Left lobe of liver (tissue), 2 donors: ENCODE data around the gene KCNN3. TPM values are rescaled to one million over a fixed set of nuclear protein-coding genes. Genes with fewer than 3 reads are reported as not detected.
A peak's percentile ranks its signal among the peaks of the same experiment; 100 is the strongest.

Experiments
- ATAC-seq: fragments of 200-7000 bp; cut with Tn5 transposase; one replicate; pipeline ENCODE4 v1.9.1; 2020; ENCODE audit warnings: mild to moderate bottlenecking, moderate library complexity
- DNase-seq: peaks from one replicate; pipeline ENCODE4 v3.0.0-alpha.2; 2020; ENCODE audit warnings: low spot score
- total RNA-seq: library from RNA; stranded (reverse); gene quantifications from one replicate; pipeline ENCODE4 v1.2.1, GENCODE V29; 2021
- donor health status: DM: no; HTN: no; CAD: no; lungs with moderate emphysema.
- donor health status: DM: no; HTN: yes; CAD: no.

The KCNN3 gene
- total RNA-seq, 1 donor from 2014 or later, result 0.23 TPM

GRCh38 chr1:154797175-154797574, 72.9 kb downstream of the KCNN3 start:
- no peak for ATAC-seq
- no peak for DNase-seq

- DNase-seq (no peak), ATAC-seq (no peak)
Measured at GRCh38 chr1:154796303-154796892, 73.7 kb downstream of the KCNN3 start.

GRCh38 chr1:154794608-154795007, 75.5 kb downstream of the KCNN3 start:
- no peak for DNase-seq
- no peak for ATAC-seq

GRCh38 chr1:154793685-154794084, 76.4 kb downstream of the KCNN3 start:
- no peak for ATAC-seq
- no peak for DNase-seq

- ATAC-seq (no peak), DNase-seq (no peak)
Measured at GRCh38 chr1:154792899-154793298, 77.2 kb downstream of the KCNN3 start.

GRCh38 chr1:154791292-154792166, 78.6 kb downstream of the KCNN3 start:
- DNase-seq (no peak), ATAC-seq (no peak)

GRCh38 chr1:154788886-154789285, 81.2 kb downstream of the KCNN3 start:
- DNase-seq (no peak), ATAC-seq (no peak)

- DNase-seq (no peak), ATAC-seq (no peak)
Measured at GRCh38 chr1:154788110-154788870, 81.8 kb downstream of the KCNN3 start.

GRCh38 chr1:154786804-154787570, 83.1 kb downstream of the KCNN3 start:
- no peak for DNase-seq
- ATAC-seq, result no peak

- DNase-seq (peak; percentile 87), ATAC-seq (peak; percentile 98)
Measured at GRCh38 chr1:154784924-154785531, 85.1 kb downstream of the KCNN3 start.

- ATAC-seq (peak; percentile 31), DNase-seq (no peak)
Measured at GRCh38 chr1:154784416-154784815, 85.7 kb downstream of the KCNN3 start.

- ATAC-seq (no peak), DNase-seq (no peak)
Measured at GRCh38 chr1:154783976-154784375, 86.1 kb downstream of the KCNN3 start.

- ATAC-seq (no peak), DNase-seq (no peak)
Measured at GRCh38 chr1:154780541-154780940, 89.5 kb downstream of the KCNN3 start.

- no peak for ATAC-seq
- DNase-seq, result no peak
Measured at GRCh38 chr1:154779551-154780189, 90.4 kb downstream of the KCNN3 start.

- ATAC-seq (no peak), DNase-seq (no peak)
Measured at GRCh38 chr1:154778944-154779343, 91.1 kb downstream of the KCNN3 start.

GRCh38 chr1:154778275-154778674, 91.8 kb downstream of the KCNN3 start:
- no peak for DNase-seq
- ATAC-seq, result no peak

- DNase-seq, result no peak
- no peak for ATAC-seq
Measured at GRCh38 chr1:154777781-154778180, 92.3 kb downstream of the KCNN3 start.

GRCh38 chr1:154777154-154777553, 92.9 kb downstream of the KCNN3 start:
- ATAC-seq (no peak), DNase-seq (no peak)

GRCh38 chr1:154775621-154776605, 94.2 kb downstream of the KCNN3 start:
- DNase-seq (no peak), ATAC-seq (peak; percentile 65)
